CMK (cell line): ENCODE results near the gene CLMN.

Experiments
- DNase-seq: peaks from one replicate; pipeline ENCODE4 v3.0.0-alpha.2; 2010; ENCODE audit warnings: low read depth

CLMN gene

GRCh38 chr14:95301527-95302187 is 18.1 kb downstream of the CLMN start:
- no peak for DNase-seq

GRCh38 chr14:95300697-95301526 is 18.8 kb downstream of the CLMN start:
- DNase-seq = no peak

GRCh38 chr14:95300002-95300696 is 19.6 kb downstream of the CLMN start:
- no peak for DNase-seq

- no peak for DNase-seq
These were observed 20.4 kb downstream of the CLMN start for GRCh38 chr14:95299271-95299670.

GRCh38 chr14:95297832-95298231 is 21.9 kb downstream of the CLMN start:
- no peak for DNase-seq

- DNase-seq = no peak
These were observed 22.7 kb downstream of the CLMN start for GRCh38 chr14:95296966-95297365.

GRCh38 chr14:95295600-95296376 is 23.9 kb downstream of the CLMN start:
- DNase-seq = no peak

- no peak for DNase-seq
These were observed 24.7 kb downstream of the CLMN start for GRCh38 chr14:95294834-95295599.

GRCh38 chr14:95294320-95294719 is 25.4 kb downstream of the CLMN start:
- no peak for DNase-seq

- DNase-seq = no peak
These were observed 26.3 kb downstream of the CLMN start for GRCh38 chr14:95293449-95293848.

- no peak for DNase-seq
These were observed 26.9 kb downstream of the CLMN start for GRCh38 chr14:95292660-95293425.

GRCh38 chr14:95291859-95292542 is 27.7 kb downstream of the CLMN start:
- DNase-seq = no peak

- DNase-seq = no peak
These were observed 28.8 kb downstream of the CLMN start for GRCh38 chr14:95290871-95291431.

- DNase-seq = no peak
These were observed 29.7 kb downstream of the CLMN start for GRCh38 chr14:95290021-95290420.

- DNase-seq = no peak
These were observed 30.2 kb downstream of the CLMN start for GRCh38 chr14:95289323-95290010.

- no peak for DNase-seq
These were observed 30.9 kb downstream of the CLMN start for GRCh38 chr14:95288672-95289322.

- DNase-seq = no peak
These were observed 32.4 kb downstream of the CLMN start for GRCh38 chr14:95287176-95287754.

GRCh38 chr14:95286645-95287044 is 33.1 kb downstream of the CLMN start:
- DNase-seq = no peak
